CD4-positive, alpha-beta T cell treated with Interleukin-15 for 1 hour (primary cell): Measurements from ENCODE around the gene SH2D2A.

Experiments used
- DNase-seq: peaks from one replicate; pipeline ENCODE4 v3.0.0-alpha.2; 2020

The SH2D2A gene

DNA sequence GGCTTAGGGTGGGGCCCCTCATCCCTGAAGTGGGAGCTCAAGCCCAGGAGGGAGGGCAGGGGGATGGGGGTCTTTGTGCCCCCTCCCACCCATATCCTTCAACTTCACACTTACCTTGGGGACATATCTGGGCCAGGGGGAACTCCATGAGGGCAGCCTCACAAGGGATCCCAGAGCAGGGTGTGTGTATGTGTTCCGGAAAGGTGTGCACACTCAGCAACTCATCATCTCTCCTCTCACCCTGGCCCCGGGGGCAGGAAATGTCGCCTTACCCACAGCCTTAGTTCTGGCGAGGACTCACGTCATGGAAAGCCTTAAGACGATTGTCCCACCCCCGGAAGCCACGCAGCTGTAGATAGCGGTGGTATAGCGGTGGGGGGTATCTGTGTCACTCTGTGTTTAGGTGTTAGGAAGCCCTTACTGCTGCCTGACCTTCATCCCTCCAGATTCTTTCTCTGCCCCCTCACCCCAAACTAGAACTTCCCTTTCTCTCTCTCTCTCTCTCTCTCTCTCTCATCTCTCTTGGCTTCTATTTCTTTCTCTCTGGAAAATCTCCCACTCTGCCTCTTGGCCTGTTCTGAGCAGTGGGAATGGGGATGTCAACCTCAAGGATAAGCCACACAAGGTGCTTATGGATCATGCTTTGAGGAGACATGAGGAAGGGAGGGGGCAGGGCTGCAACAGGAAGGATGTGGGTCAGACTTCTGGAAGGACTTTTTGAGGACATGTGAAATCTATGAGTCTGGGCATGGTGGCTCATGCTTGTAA lies at the start of gene SH2D2A:
Gene SH2D2A, minus strand, starts transcription at position 288 of the 768 bp plus-strand sequence. Its CDS starts 140 bp downstream, at position 148.
- DNase-seq, result peak; percentile 96

DNA sequence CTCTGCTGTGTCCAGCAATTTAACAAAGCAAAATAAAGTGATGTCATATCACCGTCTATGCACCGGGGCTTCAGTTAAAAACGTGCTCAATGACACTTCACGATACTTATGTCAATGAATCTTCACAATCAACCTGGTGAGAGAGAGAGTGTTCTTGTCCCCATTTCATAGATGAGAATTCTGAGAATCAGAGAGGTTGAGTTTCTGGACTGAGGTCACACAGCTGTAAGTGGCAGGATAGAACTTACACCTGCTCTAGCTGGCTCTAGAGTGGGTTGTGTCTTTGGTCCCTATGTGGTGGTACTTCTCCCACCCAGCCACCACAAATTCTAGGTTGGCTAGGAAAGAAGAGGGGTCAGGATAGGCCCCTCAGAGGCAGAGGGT lies 49.2 kb upstream of the SH2D2A start:
- DNase-seq, result no peak

GRCh38 chr1:156865258-156865657 lies 48.6 kb upstream of the SH2D2A start:
- no peak for DNase-seq

GRCh38 chr1:156864796-156865195 lies 48.1 kb upstream of the SH2D2A start:
- no peak for DNase-seq

DNA sequence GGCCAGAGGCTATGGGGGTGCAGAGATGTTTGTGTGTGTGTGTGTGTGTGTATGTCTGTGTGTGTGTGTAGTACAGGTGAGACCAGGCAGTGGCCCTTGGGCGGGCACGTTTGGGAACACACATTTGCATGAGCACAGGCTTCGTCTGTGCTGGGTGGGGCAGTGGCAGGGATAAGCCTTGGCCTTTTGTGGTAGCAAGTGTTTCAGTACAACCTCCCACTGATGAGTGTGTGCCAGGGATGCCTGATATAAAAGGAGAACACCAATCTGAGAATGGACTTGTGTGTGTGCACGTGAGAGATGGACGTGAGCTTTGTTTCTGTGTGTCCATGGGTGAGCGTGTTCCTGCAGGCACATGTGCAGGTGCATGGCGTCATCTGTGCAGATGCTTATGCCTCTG lies 47.0 kb upstream of the SH2D2A start:
- DNase-seq, result no peak

- no peak for DNase-seq
Observed at GRCh38 chr1:156862997-156863599, 46.5 kb upstream of the SH2D2A start.

DNA sequence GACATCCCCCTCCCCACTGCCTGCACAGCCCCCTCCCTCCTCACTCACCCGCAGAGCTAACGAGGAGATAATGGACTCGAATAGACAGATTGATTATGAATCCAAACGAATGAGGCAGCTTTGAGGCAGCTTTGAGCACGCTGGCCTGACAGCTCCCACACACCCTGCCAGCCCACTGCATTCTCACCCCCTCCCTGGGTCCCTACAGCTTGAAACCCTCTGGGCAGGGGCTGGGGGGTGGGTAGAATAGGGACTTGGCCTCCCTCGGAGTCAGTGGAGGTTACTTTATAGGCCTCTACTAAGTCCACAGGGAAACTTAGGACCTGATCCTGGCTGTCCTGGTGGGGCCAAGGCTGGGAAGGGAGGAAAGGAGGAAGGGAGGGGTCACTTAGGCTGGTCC lies 45.9 kb upstream of the SH2D2A start:
- DNase-seq, result no peak

DNA sequence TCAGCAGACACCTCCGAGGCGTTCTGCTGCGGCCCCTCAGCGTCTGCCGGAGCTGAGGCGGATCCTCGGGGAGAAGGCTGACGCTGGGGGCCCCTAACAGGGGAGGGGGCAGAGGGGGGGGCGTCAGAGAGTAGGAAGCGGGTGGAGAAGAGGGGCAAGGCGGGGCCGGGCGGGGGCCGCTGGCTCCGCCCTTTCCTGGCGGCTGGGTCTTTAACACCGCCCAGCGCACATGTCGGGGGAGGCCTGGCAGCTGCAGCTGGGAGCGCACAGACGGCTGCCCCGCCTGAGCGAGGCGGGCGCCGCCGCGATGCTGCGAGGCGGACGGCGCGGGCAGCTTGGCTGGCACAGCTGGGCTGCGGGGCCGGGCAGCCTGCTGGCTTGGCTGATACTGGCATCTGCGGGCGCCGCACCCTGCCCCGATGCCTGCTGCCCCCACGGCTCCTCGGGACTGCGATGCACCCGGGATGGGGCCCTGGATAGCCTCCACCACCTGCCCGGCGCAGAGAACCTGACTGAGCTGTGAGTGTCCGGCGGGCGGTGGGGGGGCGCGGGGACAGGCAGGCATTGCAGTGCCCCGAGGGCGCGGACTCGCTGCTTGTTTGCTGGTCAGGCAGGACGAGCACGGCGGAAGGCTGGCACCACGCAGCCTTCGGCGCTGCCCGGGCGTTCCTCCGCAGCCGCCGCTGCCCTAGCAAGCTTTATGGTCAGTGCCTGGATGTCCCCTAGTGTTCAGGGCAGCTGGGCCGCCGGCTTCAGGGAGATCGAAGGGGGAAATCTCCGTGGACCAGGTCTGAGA lies 44.2 kb upstream of the SH2D2A start, which contains the start of gene NTRK1:
Gene NTRK1, plus strand, starts transcription at position 238 of the 796 bp plus-strand sequence. Its CDS starts 70 bp downstream, at position 308.
- DNase-seq, result peak; percentile 62

DNA sequence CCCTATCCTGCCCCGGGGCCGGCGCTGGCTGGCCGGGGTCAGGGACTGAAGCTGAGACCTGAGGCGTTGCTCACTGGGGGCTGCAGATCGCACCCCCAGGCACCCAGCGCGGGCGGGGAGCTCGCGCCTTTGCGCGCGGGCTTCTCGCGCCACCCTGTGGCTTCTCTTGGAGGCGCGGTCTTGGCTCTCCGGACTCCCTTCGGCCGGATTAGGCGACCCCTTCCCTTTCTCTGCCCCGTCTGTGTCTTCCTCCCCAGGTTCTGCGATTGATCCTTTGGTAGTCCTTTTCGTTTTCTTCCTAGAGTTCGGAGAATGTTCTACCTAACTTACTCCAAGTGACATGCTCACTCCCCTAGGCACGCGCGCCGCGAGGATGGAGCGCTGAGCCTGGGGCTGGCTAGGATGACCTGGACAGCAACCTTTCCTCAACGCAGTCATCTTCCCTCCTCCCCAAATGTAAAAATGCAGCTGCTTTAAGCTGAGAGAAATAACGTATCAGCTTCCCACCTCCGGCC lies 43.5 kb upstream of the SH2D2A start:
- peak; percentile 51 for DNase-seq

- DNase-seq, result no peak
Observed at GRCh38 chr1:156859523-156860112, 43.0 kb upstream of the SH2D2A start.

DNA sequence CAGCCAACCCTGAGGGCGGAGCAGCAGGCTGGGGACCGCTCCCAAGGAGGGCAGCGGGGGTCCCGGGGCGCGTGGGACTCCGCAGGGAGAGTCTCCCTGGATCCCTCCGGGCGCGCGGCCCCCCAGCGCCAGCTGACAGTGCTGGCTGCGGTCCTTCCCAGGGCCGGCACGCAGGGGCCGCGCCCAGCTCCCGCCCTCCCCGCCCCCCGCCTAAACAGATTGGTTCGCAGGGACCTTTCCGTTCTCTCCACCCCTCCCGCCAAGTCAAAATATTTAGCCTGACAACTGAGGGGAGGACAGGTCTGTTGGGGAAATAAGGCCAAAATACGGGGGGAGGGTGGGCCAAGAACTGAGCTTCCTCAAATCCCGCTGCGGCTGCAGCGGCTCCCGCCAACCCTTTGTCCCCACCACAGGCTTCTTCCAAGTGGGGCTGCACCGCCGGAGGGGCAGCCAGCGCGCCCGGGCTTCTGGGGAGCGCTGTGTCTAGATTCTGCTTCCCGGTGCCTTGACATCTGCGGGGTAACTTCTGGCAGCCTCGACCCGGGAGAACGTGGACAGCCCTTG lies 42.4 kb upstream of the SH2D2A start, which contains the start of gene INSRR:
Gene INSRR, minus strand, starts transcription at position 159 of the 564 bp plus-strand sequence. CDS start 496 bp downstream, outside the sequence.
- DNase-seq, result no peak

DNA sequence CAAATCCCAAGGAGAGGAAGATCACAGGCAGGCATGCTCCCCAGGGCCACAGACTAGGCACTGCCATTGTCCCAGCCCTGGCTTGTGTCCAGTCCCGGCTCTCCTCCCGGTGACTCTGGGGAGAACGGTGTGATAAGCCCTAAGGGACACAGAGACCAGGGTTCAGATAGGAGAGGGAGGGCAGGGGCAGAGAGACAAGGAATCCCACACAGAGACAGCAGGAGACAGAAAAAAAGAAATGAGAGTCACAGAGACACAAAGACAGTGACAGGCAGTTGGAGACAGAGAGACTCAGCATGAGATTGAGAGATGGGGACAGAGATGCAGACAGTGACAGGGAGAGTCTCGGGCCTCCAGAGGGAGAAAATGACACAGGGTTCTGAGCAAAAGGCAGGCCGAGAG lies 41.9 kb upstream of the SH2D2A start:
- no peak for DNase-seq

- no peak for DNase-seq
Observed at GRCh38 chr1:156857532-156857931, 40.9 kb upstream of the SH2D2A start.

GRCh38 chr1:156856282-156856785 lies 39.7 kb upstream of the SH2D2A start:
- DNase-seq, result no peak

DNA sequence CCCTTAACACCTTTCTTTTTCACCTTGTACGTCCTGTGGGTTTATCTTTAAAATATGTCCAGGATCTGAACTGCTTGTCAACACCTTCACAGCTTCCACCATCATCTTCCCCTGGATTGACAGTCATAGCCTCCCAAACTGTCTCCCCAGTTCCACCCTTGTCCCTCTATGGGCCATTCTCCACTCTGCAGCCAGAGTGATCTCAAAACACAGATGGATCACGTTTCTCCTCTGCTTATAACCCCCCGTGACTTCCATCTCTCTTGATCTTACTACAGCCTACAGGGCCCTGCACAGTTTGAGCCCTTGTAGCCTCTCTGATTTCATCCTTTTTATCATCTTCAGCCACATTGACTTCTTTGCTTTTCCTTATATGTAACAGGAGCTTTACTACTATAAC lies 38.0 kb upstream of the SH2D2A start:
- DNase-seq, result no peak

DNA sequence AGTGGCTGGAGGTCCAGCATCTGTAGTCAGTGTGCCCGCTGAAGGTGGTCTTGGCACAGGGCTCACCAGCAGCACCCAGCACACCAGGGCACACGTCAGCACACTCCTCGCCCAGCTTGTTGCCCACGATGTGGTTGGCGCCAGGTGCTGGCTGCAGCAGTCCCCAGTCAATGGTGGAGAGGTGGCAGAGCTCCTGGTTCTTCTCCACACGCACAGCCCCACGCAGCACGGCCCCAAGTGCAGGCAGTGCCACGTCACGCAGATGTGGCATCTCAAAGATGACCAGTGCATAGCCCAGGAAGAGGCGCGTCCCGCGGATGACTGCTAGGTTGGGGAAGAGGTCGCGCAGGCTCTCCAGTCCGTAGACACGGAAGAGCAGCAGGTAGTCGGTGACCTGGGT lies 37.1 kb upstream of the SH2D2A start:
- DNase-seq, result no peak

DNA sequence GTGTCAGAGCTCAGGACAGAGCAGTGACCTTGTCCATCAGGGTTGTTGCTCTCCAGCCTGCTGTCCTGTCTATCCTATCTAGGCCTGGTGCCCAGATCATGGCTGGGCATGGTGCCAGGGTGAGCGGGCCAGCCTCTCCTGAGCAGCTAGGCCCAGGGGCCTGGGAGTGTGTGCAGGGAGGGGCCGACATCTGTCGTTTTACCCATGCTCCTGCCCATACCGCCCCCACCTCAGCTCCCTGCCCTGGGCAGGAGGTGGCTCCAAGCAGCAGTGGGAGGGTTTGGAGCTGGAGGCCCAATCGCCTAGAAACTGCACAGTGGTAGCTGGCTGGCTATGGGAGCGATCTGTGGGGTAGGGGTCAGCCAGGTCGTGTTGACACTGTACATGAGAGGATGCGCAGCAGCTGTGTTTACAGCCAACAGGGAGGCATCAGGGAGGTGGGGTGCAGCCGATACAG lies 35.8 kb upstream of the SH2D2A start:
- DNase-seq, result no peak

GRCh38 chr1:156851779-156852417 lies 35.2 kb upstream of the SH2D2A start:
- DNase-seq, result no peak

GRCh38 chr1:156849151-156849496 lies 32.5 kb upstream of the SH2D2A start:
- no peak for DNase-seq

- DNase-seq, result peak; percentile 78
Observed at GRCh38 chr1:156848461-156849150, 32.0 kb upstream of the SH2D2A start.
